WTC11 (cell line): Measurements from ENCODE around the gene HLA-DPA1. TPM values are rescaled to one million over a fixed set of nuclear protein-coding genes. Genes with fewer than 3 reads are reported as not detected.

Experiments used
- ATAC-seq: fragments of 200-7000 bp; cut with Tn5 transposase; 2 replicates; pipeline ENCODE4 v1.10.0; 2021; ENCODE audit warnings: mild to moderate bottlenecking, moderate library complexity
- CTCF ChIA-PET: fragments of 300-600 bp; sonication (Branson Sonifier 250); formaldehyde crosslinking; loops from one replicate; lab custom pipeline; 2021; ENCODE audit warnings: antibody characterized with exemption; lab: Charles Lee
- POLR2A ChIA-PET: fragments of 350-600 bp; sonication (Branson Sonifier 250); formaldehyde crosslinking; loops from one replicate; lab custom pipeline; 2021; ENCODE audit warnings: antibody characterized with exemption; lab: Charles Lee
- DNase-seq: peaks from one replicate; pipeline ENCODE4 v3.0.0; 2021; ENCODE audit warnings: low spot score
- H3K27ac Mint-ChIP-seq: 2 replicates; pipeline ENCODE4 v1.8.0; 2021; ENCODE audit warnings: mixed read lengths
- H3K27me3 Mint-ChIP-seq: 2 replicates; pipeline ENCODE4 v1.8.0; 2021; ENCODE audit warnings: low read depth, mild to moderate bottlenecking, moderate library complexity, mixed read lengths
- H3K36me3 Mint-ChIP-seq: 2 replicates; pipeline ENCODE4 v1.8.0; 2021; ENCODE audit warnings: mixed read lengths
- H3K4me1 Mint-ChIP-seq: 2 replicates; pipeline ENCODE4 v1.8.0; 2022; ENCODE audit warnings: mixed read lengths
- H3K4me3 Mint-ChIP-seq: 2 replicates; pipeline ENCODE4 v1.8.0; 2021; ENCODE audit warnings: mild to moderate bottlenecking, moderate library complexity, mixed read lengths
- H3K9me3 Mint-ChIP-seq: 2 replicates; pipeline ENCODE4 v1.8.0; 2021; ENCODE audit warnings: mixed read lengths
- ARID4B ChIP-seq: sonication (generic); formaldehyde crosslinking; IDR thresholded peaks from 2 replicates; pipeline ENCODE4 v1.8.0; 2023; ENCODE audit warnings: missing genetic modification reagents, mild to moderate bottlenecking, borderline replicate concordance
- ATF1 ChIP-seq: sonication (generic); formaldehyde crosslinking; IDR thresholded peaks from 2 replicates; pipeline ENCODE4 v1.8.1; 2023; ENCODE audit warnings: mild to moderate bottlenecking, moderate library complexity, missing genetic modification reagents
- CDX4 ChIP-seq: fragments of 250-450 bp; sonication (Bioruptor Pico); IDR thresholded peaks from 2 replicates; pipeline ENCODE4 v1.9.0; 2021; ENCODE audit warnings: moderate library complexity, mild to moderate bottlenecking, inconsistent platforms, borderline replicate concordance
- CREM ChIP-seq: sonication (generic); formaldehyde crosslinking; IDR thresholded peaks from 2 replicates; pipeline ENCODE4 v1.8.1; 2022; ENCODE audit warnings: mild to moderate bottlenecking, missing genetic modification reagents, moderate library complexity
- E2F1 ChIP-seq: sonication (generic); formaldehyde crosslinking; IDR thresholded peaks from 2 replicates; pipeline ENCODE4 v1.8.0; 2022; ENCODE audit warnings: mild to moderate bottlenecking, missing genetic modification reagents
- FOXP1 ChIP-seq: sonication (generic); formaldehyde crosslinking; IDR thresholded peaks from 2 replicates; pipeline ENCODE4 v1.8.0; 2022; ENCODE audit warnings: missing genetic modification reagents, mild to moderate bottlenecking, moderate library complexity, borderline replicate concordance
- MLX ChIP-seq: sonication (generic); formaldehyde crosslinking; IDR thresholded peaks from 2 replicates; pipeline ENCODE4 v1.8.1; 2023; ENCODE audit warnings: mild to moderate bottlenecking, missing genetic modification reagents, moderate library complexity
- MXD4 ChIP-seq: fragments of 250-450 bp; sonication (Bioruptor Pico); IDR thresholded peaks from 2 replicates; pipeline ENCODE4 v1.8.0; 2021; ENCODE audit warnings: mild to moderate bottlenecking, moderate library complexity, borderline replicate concordance
- NR1H2 ChIP-seq: sonication (generic); formaldehyde crosslinking; IDR thresholded peaks from 2 replicates; pipeline ENCODE4 v1.9.0; 2021; ENCODE audit warnings: mild to moderate bottlenecking, moderate library complexity, missing genetic modification reagents
- PREB ChIP-seq: sonication (generic); formaldehyde crosslinking; IDR thresholded peaks from 2 replicates; pipeline ENCODE4 v1.8.1; 2022; ENCODE audit warnings: mild to moderate bottlenecking, missing genetic modification reagents, moderate library complexity, borderline replicate concordance
- TEAD1 ChIP-seq: sonication (generic); formaldehyde crosslinking; IDR thresholded peaks from 2 replicates; pipeline ENCODE4 v1.8.0; 2022; ENCODE audit warnings: mild to moderate bottlenecking, missing genetic modification reagents
- USF2 ChIP-seq: sonication (generic); formaldehyde crosslinking; IDR thresholded peaks from 2 replicates; pipeline ENCODE4 v1.8.1; 2023; ENCODE audit warnings: mild to moderate bottlenecking, missing genetic modification reagents, moderate library complexity
- ZBTB43 ChIP-seq: sonication (generic); formaldehyde crosslinking; IDR thresholded peaks from 2 replicates; pipeline ENCODE4 v1.8.1; 2023; ENCODE audit warnings: mild to moderate bottlenecking, missing genetic modification reagents
- ZNF232 ChIP-seq: sonication (generic); formaldehyde crosslinking; IDR thresholded peaks from 2 replicates; pipeline ENCODE4 v1.8.0; 2022; ENCODE audit warnings: mild to moderate bottlenecking, missing genetic modification reagents
- ZSCAN18 ChIP-seq: fragments of 250-450 bp; sonication (Bioruptor Pico); IDR thresholded peaks from 2 replicates; pipeline ENCODE4 v2.1.2; 2022; ENCODE audit warnings: mild to moderate bottlenecking, moderate library complexity
- total RNA-seq: library from RNA; stranded (reverse); gene quantifications from 3 replicates; pipeline ENCODE4 v1.2.3, GENCODE V29; 2021

Gene HLA-DPA1
- total RNA-seq, 1 experiment from 2014 or later, result 4.9 TPM

- peaks cover 34% of the 10 kb centered on the region for H3K4me1 Mint-ChIP-seq
- no peaks in the 10 kb centered on the region; the same call in 1 of the 2 replicates for H3K27me3 Mint-ChIP-seq
- no peak overlapping the region for H3K27ac Mint-ChIP-seq
- POLR2A ChIA-PET, result interaction anchor here (0.5 kb wide), 1 partner anchor 27 kb away, joined by 6 read pairs; no protein-coding TSS in a partner anchor
- no peak for DNase-seq
- 0 out of 2 replicates have a peak, but pooled peaks have one; percentile 13 for ATAC-seq
- CTCF ChIA-PET, result interaction anchor here (0.6 to 2.3 kb wide), 8 partner anchors 11 to 181 kb away, joined by 3 to 13 read pairs (median 5); partner anchors contain the start of gene TAP2
- TF ChIP-seq ZBTB43 (CRISPR knock-in tag) (no peak), MLX (CRISPR knock-in tag) (no peak)
- H3K9me3 Mint-ChIP-seq, result no peaks in the 10 kb centered on the region
- no peak overlapping the region for H3K4me3 Mint-ChIP-seq
- H3K36me3 Mint-ChIP-seq, result no peaks in the 10 kb centered on the region
Measured at GRCh38 chr6:33018904-33019303, 54.5 kb downstream of the HLA-DPA1 start.

GRCh38 chr6:33018418-33018817 is 55.0 kb downstream of the HLA-DPA1 start:
- no peaks in the 10 kb centered on the region; the same call in 1 of the 2 replicates for H3K27me3 Mint-ChIP-seq
- ChIA-PET POLR2A (no interaction called here), CTCF (interaction anchor here (0.6 to 2.3 kb wide), 8 partner anchors 11 to 157 kb away, joined by 3 to 13 read pairs (median 3); no protein-coding TSS in a partner anchor)
- H3K4me1 Mint-ChIP-seq, result peaks cover 36% of the 10 kb centered on the region
- TF ChIP-seq MXD4 (CRISPR knock-in tag), result no peak
- no peak for TF ChIP-seq USF2
- TF ChIP-seq TEAD1 (CRISPR knock-in tag), result no peak
- TF ChIP-seq CREM (CRISPR knock-in tag), result no peak
- TF ChIP-seq ZNF232, result no peak
- TF ChIP-seq ZSCAN18 (CRISPR knock-in tag), result no peak
- TF ChIP-seq E2F1 (CRISPR knock-in tag), result no peak
- H3K36me3 Mint-ChIP-seq, result no peaks in the 10 kb centered on the region
- H3K4me3 Mint-ChIP-seq, result no peak overlapping the region
- ATAC-seq (no peak), DNase-seq (no peak)
- H3K9me3 Mint-ChIP-seq, result no peaks in the 10 kb centered on the region
- no peak overlapping the region for H3K27ac Mint-ChIP-seq

- H3K4me3 Mint-ChIP-seq, result no peak overlapping the region
- CTCF ChIA-PET, result interaction anchor here (0.6 to 2.3 kb wide), 5 partner anchors 33 to 156 kb away, joined by 3 to 13 read pairs (median 3); no protein-coding TSS in a partner anchor
- no peaks in the 10 kb centered on the region for H3K9me3 Mint-ChIP-seq
- H3K4me1 Mint-ChIP-seq, result peaks cover 36% of the 10 kb centered on the region
- no peaks in the 10 kb centered on the region; the same call in 1 of the 2 replicates for H3K27me3 Mint-ChIP-seq
- H3K27ac Mint-ChIP-seq, result no peak overlapping the region
- H3K36me3 Mint-ChIP-seq, result no peaks in the 10 kb centered on the region
- ATAC-seq, result no peak
- DNase-seq, result no peak
- POLR2A ChIA-PET, result no interaction called here
- no peak for TF ChIP-seq PREB (CRISPR knock-in tag)
- no peak for TF ChIP-seq CDX4 (CRISPR knock-in tag)
- TF ChIP-seq ZSCAN18 (CRISPR knock-in tag), result no peak
- TF ChIP-seq FOXP1 (CRISPR knock-in tag), result no peak
- no peak for TF ChIP-seq ATF1 (CRISPR knock-in tag)
- no peak for TF ChIP-seq ARID4B
- TF ChIP-seq NR1H2 (CRISPR knock-in tag), result no peak
Measured at GRCh38 chr6:33017694-33018353, 55.6 kb downstream of the HLA-DPA1 start.
